ENCODE data around the gene ARPIN.
A peak's percentile ranks its signal among the peaks of the same experiment; 100 is the strongest.
"Not testable (repeated sequence)": the region's sequence is repeated elsewhere in the genome, so short reads cannot be mapped to it uniquely, and the experiment has no call there.

ARPIN gene

GRCh38 chr15:89912674-89913396 lies at the start of gene ARPIN:
Gene ARPIN, minus strand, starts transcription at chr15:89912952. Its CDS starts 117 bp downstream, at chr15:89912835.
- no peak for DNase-seq

DNA sequence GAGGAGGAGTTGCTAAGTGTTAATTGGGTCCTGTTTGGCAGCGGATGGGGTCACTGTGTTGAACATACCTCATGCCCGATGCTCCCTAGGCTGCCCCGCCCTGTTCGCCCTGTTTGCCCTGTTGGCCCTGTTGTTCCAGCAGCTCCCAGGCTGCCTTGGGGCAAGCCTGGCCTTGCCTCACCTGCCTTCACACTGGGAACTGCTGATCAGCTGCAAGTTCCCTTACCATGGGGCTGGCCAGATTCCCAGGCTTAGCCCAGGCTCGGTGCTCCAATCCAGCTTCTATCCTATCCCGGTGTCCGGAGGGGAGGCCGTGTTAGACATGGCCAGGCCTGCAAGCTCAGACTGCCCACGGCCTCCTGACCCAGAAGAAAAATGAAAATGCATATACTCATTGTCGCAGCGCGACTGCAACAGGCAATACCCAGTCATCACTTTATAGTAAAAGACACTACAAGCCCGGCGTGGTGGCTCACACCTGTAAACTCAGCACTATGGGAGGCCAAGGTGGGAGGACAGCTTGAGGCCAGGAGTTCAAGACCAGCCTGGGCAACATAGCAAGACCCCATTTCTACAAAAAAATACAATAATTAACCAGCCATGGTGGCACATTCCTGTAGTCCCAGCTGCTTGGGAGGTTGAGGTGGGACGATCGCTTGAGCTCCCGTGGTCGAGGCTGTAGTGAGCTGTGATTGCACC lies 45.5 kb upstream of the ARPIN start:
- no peak for DNase-seq

- not testable (repeated sequence) for DNase-seq
Measured at GRCh38 chr15:89955449-89955998, 42.8 kb upstream of the ARPIN start.

- DNase-seq: no peak
Measured at GRCh38 chr15:89954541-89954940, 41.8 kb upstream of the ARPIN start.

GRCh38 chr15:89948796-89949195 lies 36.0 kb upstream of the ARPIN start:
- DNase-seq: no peak

DNA sequence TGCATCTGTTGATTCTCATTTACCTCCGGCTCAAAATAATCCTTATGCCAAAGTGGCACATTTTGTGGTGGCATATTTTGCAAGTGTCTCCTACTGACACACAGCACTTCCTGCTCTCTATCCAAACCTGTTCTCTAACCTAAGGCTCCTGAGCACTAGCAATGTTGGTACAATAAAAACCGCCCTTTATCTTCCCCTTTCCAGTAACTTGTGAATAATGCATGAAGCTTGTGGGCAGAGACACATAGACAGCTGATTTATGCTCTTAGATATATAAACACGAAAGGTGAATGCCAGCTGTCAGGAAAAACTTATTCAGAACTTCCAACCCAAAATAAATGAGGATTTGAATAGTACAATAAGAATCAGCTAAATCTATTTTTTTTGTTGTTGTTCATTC lies 34.6 kb upstream of the ARPIN start:
- DNase-seq: peak; percentile 51 to 70

DNA sequence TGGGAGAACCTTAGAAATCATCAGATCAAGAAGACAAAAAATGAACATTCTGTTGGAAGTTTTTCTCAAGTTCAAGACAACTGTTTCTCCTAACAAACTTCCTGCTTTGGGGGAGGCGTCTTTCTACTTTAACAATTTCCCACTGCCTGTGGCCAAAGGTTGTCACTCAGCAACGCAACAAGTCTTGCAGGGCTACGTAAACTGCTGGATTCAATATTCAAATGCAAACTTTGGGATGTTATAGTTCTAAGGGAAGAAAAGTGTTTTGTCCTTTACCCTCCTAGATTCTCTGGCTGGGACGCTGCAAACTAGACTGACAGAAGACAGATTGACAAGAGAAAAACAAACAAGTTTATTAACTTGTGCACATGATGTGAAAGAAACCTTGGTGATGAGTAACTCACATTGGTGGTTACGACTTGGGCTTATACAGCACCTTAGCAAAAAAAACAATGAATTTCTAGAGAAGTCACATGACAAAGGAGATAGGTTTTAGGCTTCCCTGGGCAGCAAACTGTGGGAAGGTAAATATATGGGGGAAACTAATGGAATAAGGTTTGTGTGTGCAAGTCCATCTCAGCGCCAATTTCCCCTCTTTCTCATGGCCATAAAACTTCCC lies 34.0 kb upstream of the ARPIN start:
- DNase-seq: peak; percentile 5 to 9

GRCh38 chr15:89943721-89944120 lies 31.0 kb upstream of the ARPIN start:
- DNase-seq: not testable (repeated sequence)

DNA sequence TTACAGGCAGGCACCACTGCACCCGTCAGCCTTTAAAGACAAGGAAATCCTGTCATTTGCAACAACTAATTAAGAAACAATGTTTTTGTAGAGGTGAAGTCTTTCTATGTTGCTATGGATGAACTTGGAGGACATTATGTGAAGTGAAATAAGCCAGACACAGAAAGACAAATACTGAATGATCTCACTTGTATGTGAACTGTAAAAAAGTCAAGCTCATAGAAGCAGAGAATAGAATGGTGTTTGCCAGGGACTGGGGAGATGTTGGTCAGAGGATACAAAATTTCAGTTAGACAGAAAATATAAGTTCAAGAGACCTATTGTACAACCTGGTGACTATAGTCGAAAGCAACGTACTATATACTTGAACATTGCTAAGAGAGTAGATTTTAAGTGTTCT lies 27.2 kb upstream of the ARPIN start:
- no peak for DNase-seq

- not testable (repeated sequence) for DNase-seq
Measured at GRCh38 chr15:89939377-89939776, 26.6 kb upstream of the ARPIN start.

DNA sequence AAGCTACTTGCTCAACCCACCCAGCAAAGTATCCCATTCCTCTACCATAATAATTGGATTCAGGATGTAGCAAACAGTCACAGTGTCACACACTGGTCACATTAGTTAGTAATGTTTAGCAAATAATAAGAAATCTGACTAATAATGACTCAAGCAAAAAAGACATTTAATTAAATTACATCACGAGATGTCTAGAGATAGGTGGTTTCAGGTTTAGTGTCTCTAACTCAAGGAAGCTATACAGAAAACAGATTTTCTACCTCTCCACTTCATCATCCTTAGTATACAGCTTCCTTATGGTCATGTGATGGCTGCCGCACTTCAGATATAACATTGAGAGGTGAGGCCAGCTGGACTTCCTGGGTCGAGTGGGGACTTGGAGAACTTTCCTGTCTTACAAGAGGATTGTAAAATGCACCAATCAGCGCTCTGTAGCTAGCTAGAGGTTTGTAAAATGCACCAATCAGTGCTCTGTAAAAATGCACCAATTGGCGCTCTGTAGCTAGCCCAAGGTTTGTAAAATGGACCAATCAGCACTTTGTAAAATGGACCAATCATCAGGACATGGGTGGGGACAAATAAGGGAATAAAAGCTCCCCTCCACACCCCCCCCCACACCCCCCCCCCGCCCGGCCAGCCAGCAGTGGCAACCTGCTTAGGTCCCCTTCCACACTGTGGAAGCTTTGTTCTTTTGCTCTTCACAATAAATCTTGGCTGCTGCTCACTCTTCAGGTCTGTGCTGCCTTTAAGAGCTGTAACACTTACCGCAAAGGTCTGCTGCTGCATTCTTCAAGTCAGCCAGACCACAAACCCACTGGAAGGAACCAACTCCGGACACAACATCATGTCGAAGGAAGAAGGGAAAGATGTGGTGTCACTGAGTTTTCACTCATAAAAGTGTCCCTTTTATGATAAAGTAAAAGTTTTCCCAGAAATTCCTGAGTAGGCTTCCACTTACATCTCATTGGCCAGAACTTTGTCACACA lies 24.9 kb upstream of the ARPIN start:
- peak in 1 of 2 experiments; percentile 13 for DNase-seq

- DNase-seq: no peak
Measured at GRCh38 chr15:89936786-89937265, 24.1 kb upstream of the ARPIN start.

- peak; percentile 82 to 88 for DNase-seq
Measured at GRCh38 chr15:89936051-89936785, 23.5 kb upstream of the ARPIN start.

DNA sequence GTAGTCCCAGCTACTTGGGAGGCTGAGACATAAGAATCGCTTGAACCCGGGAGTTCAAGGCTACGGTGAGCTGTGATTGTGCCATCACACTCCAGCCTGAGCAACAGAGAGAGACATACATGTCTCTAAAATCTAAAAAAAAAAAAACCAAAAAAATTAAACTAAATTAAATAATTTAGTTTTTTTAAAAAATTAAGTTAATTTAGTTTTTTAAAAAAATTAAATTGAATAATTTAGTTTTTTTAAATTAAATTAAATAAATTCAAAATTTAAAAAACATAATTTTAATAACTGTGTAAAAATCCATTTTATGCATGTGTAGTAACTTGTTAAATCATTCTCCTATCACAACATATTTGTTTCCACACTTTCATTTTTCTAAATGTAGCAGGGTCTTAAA lies 20.1 kb upstream of the ARPIN start:
- no peak for DNase-seq

- DNase-seq: no peak
Measured at GRCh38 chr15:89928421-89928820, 15.7 kb upstream of the ARPIN start.

DNA sequence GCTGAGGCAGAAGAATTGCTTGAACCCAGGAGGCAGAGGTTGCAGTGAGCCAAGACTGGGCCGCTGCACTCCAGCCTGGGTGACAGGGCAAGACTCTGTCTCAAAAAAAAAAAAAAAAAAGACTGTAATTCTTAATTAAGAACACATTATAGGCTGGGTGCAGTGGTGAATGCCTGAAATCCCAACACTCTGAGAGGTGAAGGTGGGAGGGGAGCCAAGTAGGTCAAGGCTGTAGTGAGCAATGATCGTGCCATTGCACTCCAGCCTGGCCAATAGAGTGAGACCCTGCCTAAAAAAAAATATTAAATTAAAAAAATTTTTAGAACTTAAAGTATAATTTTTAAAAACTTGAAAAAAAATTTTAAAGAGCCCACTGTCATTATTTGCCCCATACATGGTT lies 13.4 kb upstream of the ARPIN start:
- no peak for DNase-seq

GRCh38 chr15:89917442-89918101 lies 4.8 kb upstream of the ARPIN start:
- DNase-seq: no peak

- DNase-seq: no peak
Measured at GRCh38 chr15:89916660-89917059, 3.9 kb upstream of the ARPIN start.

- no peak for DNase-seq
Measured at GRCh38 chr15:89912145-89912673, 543 bp downstream of the ARPIN start.

GRCh38 chr15:89910891-89911626 lies 1.7 kb downstream of the ARPIN start:
- DNase-seq: peak; percentile 23 to 34

All from Kasumi-1 (cell line).